Pancreas (tissue), 10 donors: ENCODE measurements around the gene PRRC2B. TPM values are rescaled to one million over a fixed set of nuclear protein-coding genes. Genes with fewer than 3 reads are reported as not detected.

Experiments used
- ATAC-seq, 4 donors: fragments of 200-7000 bp; cut with Tn5 transposase; one replicate each; pipeline versions ENCODE4 v1.8.0 to v1.9.1; 2020; ENCODE audit warnings: mild to moderate bottlenecking in 4 of 4, moderate library complexity in 4 of 4
- DNase-seq, 6 donors: peaks; one replicate each; pipeline ENCODE4 v3.0.0-alpha.2; 2020
- FAIRE-seq: peaks from 2 replicates; lab custom pipeline; 2012; peaks lifted over from hg19 to GRCh38; lab: Jason Lieb, UNC
- H3K27ac ChIP-seq, 4 donors: fragments of 200-600 bp; sonication (generic); 1 replicate in 3 of 4; 2 replicates in 1 of 4; pipeline versions ENCODE4 v1.5.0 to v1.8.0; 2020
- H3K27me3 ChIP-seq, 4 donors: fragments of 200-600 bp; one replicate each; pipeline ENCODE4 v1.8.0; 2021
- H3K36me3 ChIP-seq, 3 donors: fragments of 200-600 bp; sonication (generic) in 1 of 3; one replicate each; pipeline versions ENCODE4 v1.5.0 to v1.8.0; 2020 to 2021
- H3K4me1 ChIP-seq, 3 donors: fragments of 200-600 bp; one replicate each; pipeline ENCODE4 v1.8.0; 2021
- H3K4me3 ChIP-seq, 4 donors: fragments of 200-600 bp; sonication (generic) in 2 of 4; one replicate each; pipeline versions ENCODE4 v1.5.0 to v1.8.0; 2020 to 2021
- H3K9me3 ChIP-seq, 4 donors: fragments of 200-600 bp; one replicate each; pipeline ENCODE4 v1.8.0; 2021
- CTCF ChIP-seq, 4 donors: fragments of 200-600 bp; sonication (generic) in 3 of 4; IDR thresholded peaks; one replicate each; pipeline versions ENCODE4 v1.5.0 to v1.8.0; 2021; ENCODE audit warnings: antibody characterized with exemption in 4 of 4
- WGBS, 2 donors: extraction: QIAGEN DNeasy Blood & Tissue Kit; methylation state at CpG; one replicate each; pipeline ENCODE4 v1.1.7; 2013; 5-methylcytosine and 5-hydroxymethylcytosine counted together
- intact Hi-C, 3 donors: fragments of 100-400 bp; cut with DNase I; formaldehyde crosslinking; loops; one replicate each; pipeline versions ENCODE4 v1.11.1 to v1.14.2; 2022
- polyA plus RNA-seq, 2 donors: library from polyadenylated mRNA; stranded (reverse); fragments of 200-250 nt; gene quantifications; one replicate each; pipeline ENCODE4 v1.2.3, GENCODE V29; 2013
- total RNA-seq, 6 donors: library from RNA; stranded (reverse); fragmentation: NEBNext Ultra II Directional in 4 of 6; extraction: Animal tissue kit (Norgen Biotek cat#: 25700) in 4 of 6; gene quantifications; one replicate each; pipeline versions ENCODE4 v1.2.1 to v1.2.4, GENCODE V29; 2021 to 2023
- donor health status: healthy with polysubstance abuse.
- donor health status: DM: no; HTN: no; CAD: no; lungs with moderate emphysema.
- donor health status: DM: no; HTN: no; CAD: no.
- donor health status: control.
- donor health status: control.
- donor health status: Bipolar disorder and iron deficiency.
- donor health status: DM: yes; HTN: yes; CAD: no.
- donor health status: DM: no; HTN: no; CAD: no.
- donor health status: DM: no; HTN: no; CAD: no.
- donor health status: DM: yes; HTN: yes; CAD: no.

PRRC2B gene
- total and polyA plus RNA-seq, 8 donors, result 44.8 to 132 (median 90.3) TPM

- H3K27ac ChIP-seq, result no peak overlapping the region
- intact Hi-C loops, result no loop called here
- ATAC-seq (peak in 1 of 4 donors; percentile 5), DNase-seq (no peak), FAIRE-seq (no peak)
- 92 to 95% methylated on average over 29 of the region's 29 CpGs for WGBS, 2 donors
- H3K4me1 ChIP-seq, result no peaks in the 10 kb centered on the region
- no peak overlapping the region for H3K4me3 ChIP-seq
- peaks cover 0 to 61% (median 8%) of the 10 kb centered on the region in 3 donors for H3K36me3 ChIP-seq
- TF ChIP-seq CTCF (IDR thresholded peaks at IDR 0.05), result no peak
- no peaks in the 10 kb centered on the region for H3K9me3 ChIP-seq
- no peaks in the 10 kb centered on the region for H3K27me3 ChIP-seq
Measured at GRCh38 chr9:131522257-131523085, 128.6 kb downstream of the PRRC2B start.

- Histone ChIP-seq H3K27me3 (no peaks in the 10 kb centered on the region), H3K36me3 (peaks cover 0 to 62% (median 8%) of the 10 kb centered on the region in 3 donors)
- FAIRE-seq, result no peak
Measured at GRCh38 chr9:131523086-131523388, 129.2 kb downstream of the PRRC2B start.

GRCh38 chr9:131523451-131524435, 129.9 kb downstream of the PRRC2B start:
- TF ChIP-seq CTCF (IDR thresholded peaks at IDR 0.05), result no peak
- FAIRE-seq (no peak), ATAC-seq (peak in 1 of 4 donors; percentile 10), DNase-seq (no peak)
- Histone ChIP-seq H3K27me3 (no peaks in the 10 kb centered on the region), H3K4me1 (no peaks in the 10 kb centered on the region), H3K9me3 (no peaks in the 10 kb centered on the region), H3K27ac (no peak overlapping the region), H3K4me3 (no peak overlapping the region), H3K36me3 (peaks cover 0 to 65% (median 3%) of the 10 kb centered on the region in 3 donors)
- WGBS, 2 donors, result 85 to 89% methylated on average over 29 of the region's 29 CpGs
- intact Hi-C loops, result no loop called here

More at GRCh38 chr9:131523086-131523388, 129.2 kb downstream of the PRRC2B start:
- Histone ChIP-seq H3K27ac (no peak overlapping the region), H3K9me3 (no peaks in the 10 kb centered on the region), H3K4me3 (no peak overlapping the region), H3K4me1 (no peaks in the 10 kb centered on the region)
- intact Hi-C loops, result no loop called here
- TF ChIP-seq CTCF (IDR thresholded peaks at IDR 0.05), result no peak
- ATAC-seq, result no peak
- DNase-seq, result no peak
- 90 to 92% methylated on average over 9 of the region's 9 CpGs for WGBS, 2 donors

- Histone ChIP-seq H3K4me1 (peaks cover 0 to 1% (median under 1%) of the 10 kb centered on the region in 3 donors), H3K27me3 (no peaks in the 10 kb centered on the region), H3K27ac (no peak overlapping the region), H3K9me3 (no peaks in the 10 kb centered on the region), H3K4me3 (no peak overlapping the region), H3K36me3 (peaks cover 0 to 58% (median 3%) of the 10 kb centered on the region in 3 donors)
- intact Hi-C loops, result no loop called here
- TF ChIP-seq CTCF (IDR thresholded peaks at IDR 0.05), result no peak
- WGBS, 2 donors, result 90% methylated on average over 23 of the region's 23 CpGs
- DNase-seq (no peak), ATAC-seq (no peak), FAIRE-seq (no peak)
Measured at GRCh38 chr9:131524665-131525315, 130.9 kb downstream of the PRRC2B start.
